ENCODE data around the gene SIPA1L3. TPM values are rescaled to one million over a fixed set of nuclear protein-coding genes. Genes with fewer than 3 reads are reported as not detected.
"Not testable (repeated sequence)": the region's sequence is repeated elsewhere in the genome, so short reads cannot be mapped to it uniquely, and the experiment has no call there.

The SIPA1L3 gene
- total RNA-seq, 6 experiments from 2014 or later: 9.1 to 20.4 (median 14.9) TPM

GRCh38 chr19:37920591-37921450 lies 13.8 kb downstream of the SIPA1L3 start:
- 67% methylated on average over 12 of the region's 23 CpGs for WGBS (ENCODE audit: insufficient coverage, low coverage, low lambda C conversion rate, missing lambda C conversion rate)
- DNase-seq (no peak), ATAC-seq (no peak)
- H3K27ac ChIP-seq: no peak overlapping the region
- no peaks in the 10 kb centered on the region for H3K27me3 ChIP-seq
- H3K9me3 ChIP-seq: no peaks in the 10 kb centered on the region
- H3K36me3 ChIP-seq: no peaks in the 10 kb centered on the region
- intact Hi-C loops (cut with DNase I): no loop called here
- no peak overlapping the region for H3K4me3 ChIP-seq
- no peaks in the 10 kb centered on the region for H3K4me1 ChIP-seq
- TF ChIP-seq CTCF (IDR thresholded peaks at IDR 0.05): no peak
- no peak for TF ChIP-seq POLR2A (IDR thresholded peaks at IDR 0.05)

DNA sequence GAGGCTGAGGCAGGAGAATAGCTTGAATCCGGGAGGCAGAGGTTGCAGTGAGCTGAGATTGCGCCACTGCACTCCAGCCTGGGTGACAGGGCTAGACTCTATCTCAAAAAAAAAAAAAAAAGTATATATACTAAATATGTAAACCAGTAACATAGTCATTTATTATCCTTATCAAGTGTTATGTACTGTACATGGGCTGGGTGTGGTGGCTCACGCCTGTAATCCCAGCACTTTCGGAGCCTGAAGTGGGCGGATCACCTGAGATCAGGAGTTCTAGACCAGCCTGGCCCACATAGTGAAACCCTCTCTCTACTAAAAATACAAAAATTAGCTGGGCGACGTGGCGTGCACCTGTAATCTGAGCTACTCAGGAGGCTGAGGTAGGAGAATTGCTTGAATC lies 17.6 kb downstream of the SIPA1L3 start:
- peaks cover 0 to 11% (median 0%) of the 10 kb centered on the region in 4 donors for H3K4me1 ChIP-seq
- WGBS (ENCODE audit: insufficient coverage, low coverage, low lambda C conversion rate, missing lambda C conversion rate): 92% methylated on average over 4 of the region's 8 CpGs
- ATAC-seq; H3K27me3 ChIP-seq; intact Hi-C loops (cut with DNase I); H3K4me3 ChIP-seq; DNase-seq; H3K9me3 ChIP-seq; H3K27ac ChIP-seq; H3K36me3 ChIP-seq: not testable (repeated sequence)

DNA sequence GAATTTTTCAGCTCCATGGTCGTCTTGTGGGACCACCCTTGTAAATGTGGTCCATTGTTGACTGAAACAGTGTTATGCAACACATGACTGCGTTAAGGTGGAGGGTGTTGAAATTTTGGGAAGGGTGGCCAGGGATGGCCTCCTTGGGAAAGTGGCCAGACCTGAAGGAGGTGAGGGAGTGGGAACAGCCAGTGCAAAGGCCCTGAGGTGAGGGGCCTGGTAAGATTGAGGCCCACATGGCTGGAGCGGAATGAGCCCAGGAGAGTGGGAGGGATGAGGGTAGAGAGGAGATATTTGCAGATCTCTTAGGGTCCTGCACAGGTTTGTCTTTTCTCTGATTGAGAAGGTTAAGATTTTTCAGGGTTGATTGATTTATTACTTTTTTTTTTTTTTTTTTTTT lies 18.2 kb downstream of the SIPA1L3 start:
- Histone ChIP-seq H3K36me3 (no peaks in the 10 kb centered on the region), H3K9me3 (no peaks in the 10 kb centered on the region), H3K4me1 (peaks cover 0 to 11% (median 0%) of the 10 kb centered on the region in 4 donors), H3K4me3 (no peak overlapping the region), H3K27ac (no peak overlapping the region), H3K27me3 (no peaks in the 10 kb centered on the region)
- no peak for ATAC-seq
- WGBS (ENCODE audit: insufficient coverage, low coverage, low lambda C conversion rate, missing lambda C conversion rate): 67% methylated on average over 3 of the region's 3 CpGs
- DNase-seq: no peak
- intact Hi-C loops (cut with DNase I): no loop called here
- no peak for TF ChIP-seq CTCF (IDR thresholded peaks at IDR 0.05)
- TF ChIP-seq POLR2A (IDR thresholded peaks at IDR 0.05): no peak

GRCh38 chr19:37926255-37926654 lies 19.2 kb downstream of the SIPA1L3 start:
- TF ChIP-seq CTCF (IDR thresholded peaks at IDR 0.05): no peak
- TF ChIP-seq POLR2A (IDR thresholded peaks at IDR 0.05): no peak
- Histone ChIP-seq H3K27ac (no peak overlapping the region), H3K9me3 (no peaks in the 10 kb centered on the region), H3K4me1 (peaks cover 0 to 13% (median 2%) of the 10 kb centered on the region in 4 donors), H3K36me3 (no peaks in the 10 kb centered on the region), H3K27me3 (no peaks in the 10 kb centered on the region), H3K4me3 (no peak overlapping the region)
- DNase-seq (no peak), ATAC-seq (no peak)
- WGBS (ENCODE audit: insufficient coverage, low coverage, low lambda C conversion rate, missing lambda C conversion rate): 100% methylated on average over 1 of the region's 10 CpGs
- intact Hi-C loops (cut with DNase I): no loop called here

- H3K27me3 ChIP-seq: no peaks in the 10 kb centered on the region
- no peaks in the 10 kb centered on the region for H3K36me3 ChIP-seq
- H3K4me1 ChIP-seq: peaks cover 0 to 18% (median 4%) of the 10 kb centered on the region in 4 donors
- H3K4me3 ChIP-seq: no peak overlapping the region
- 93% methylated on average over 5 of the region's 5 CpGs for WGBS (ENCODE audit: insufficient coverage, low coverage, low lambda C conversion rate, missing lambda C conversion rate)
- intact Hi-C loops (cut with DNase I): no loop called here
- H3K27ac ChIP-seq: no peak overlapping the region
- no peak for DNase-seq
- TF ChIP-seq POLR2A (IDR thresholded peaks at IDR 0.05) (no peak), CTCF (IDR thresholded peaks at IDR 0.05) (no peak)
- ATAC-seq: no peak
- H3K9me3 ChIP-seq: no peaks in the 10 kb centered on the region
These were observed 19.7 kb downstream of the SIPA1L3 start for GRCh38 chr19:37926711-37927110.
